CD4-positive, alpha-beta T cell treated with Interleukin-10 for 1 hour (primary cell): Measurements from ENCODE around the gene TGFBR3L.
"Not testable (repeated sequence)": the region's sequence is repeated elsewhere in the genome, so short reads cannot be mapped to it uniquely, and the experiment has no call there.

ENCODE experiments used
- DNase-seq: peaks from one replicate; pipeline ENCODE4 v3.0.0-alpha.2; 2020

TGFBR3L gene

GRCh38 chr19:7918615-7919421, 4.2 kb downstream of the TGFBR3L start:
- DNase-seq = no peak

- peak; percentile 97 for DNase-seq
Measured at GRCh38 chr19:7919610-7920518, 5.2 kb downstream of the TGFBR3L start, which contains the start of gene SNAPC2. Gene SNAPC2, plus strand, starts transcription at chr19:7920338. Its CDS starts 29 bp downstream, at chr19:7920367.

GRCh38 chr19:7920519-7921301, 6.1 kb downstream of the TGFBR3L start:
- DNase-seq = peak; percentile 99

GRCh38 chr19:7921302-7921966, 6.8 kb downstream of the TGFBR3L start:
- no peak for DNase-seq

- DNase-seq = no peak
Measured at GRCh38 chr19:7921967-7922835, 7.6 kb downstream of the TGFBR3L start.

- DNase-seq = no peak
Measured at GRCh38 chr19:7922836-7923195, 8.2 kb downstream of the TGFBR3L start.

GRCh38 chr19:7923295-7924191, 8.9 kb downstream of the TGFBR3L start:
- DNase-seq = no peak

- no peak for DNase-seq
Measured at GRCh38 chr19:7924241-7924640, 9.6 kb downstream of the TGFBR3L start.

- no peak for DNase-seq
Measured at GRCh38 chr19:7924651-7925170, 10.1 kb downstream of the TGFBR3L start.

GRCh38 chr19:7925171-7925851, 10.7 kb downstream of the TGFBR3L start:
- DNase-seq = peak; percentile 80

GRCh38 chr19:7926021-7926726, 11.5 kb downstream of the TGFBR3L start, which contains the start of gene CTXN1:
Gene CTXN1, minus strand, starts transcription at chr19:7926135. Its CDS starts 597 bp downstream, at chr19:7925538.
- peak; percentile 84 for DNase-seq

- DNase-seq = no peak
Measured at GRCh38 chr19:7926727-7927604, 12.3 kb downstream of the TGFBR3L start.

- no peak for DNase-seq
Measured at GRCh38 chr19:7927605-7928333, 13.1 kb downstream of the TGFBR3L start.

- no peak for DNase-seq
Measured at GRCh38 chr19:7928334-7928706, 13.7 kb downstream of the TGFBR3L start.

- DNase-seq = peak; percentile 81
Measured at GRCh38 chr19:7928741-7929701, 14.4 kb downstream of the TGFBR3L start.

GRCh38 chr19:7930030-7930429, 15.4 kb downstream of the TGFBR3L start:
- not testable (repeated sequence) for DNase-seq
